Left kidney (tissue), 2 donors: Measurements from ENCODE around the gene EME2. TPM values are rescaled to one million over a fixed set of nuclear protein-coding genes. Genes with fewer than 3 reads are reported as not detected.

ENCODE experiments used
- DNase-seq: peaks from one replicate; pipeline ENCODE4 v3.0.0-alpha.2; 2013
- polyA plus RNA-seq: library from polyadenylated mRNA; unstranded; fragments of 120-200 nt; gene quantifications from one replicate; pipeline ENCODE4 v1.2.1, GENCODE V29; 2013; ENCODE audit not compliant: insufficient read length

Gene EME2
- polyA plus RNA-seq, 1 donor: 10.7 TPM

DNA sequence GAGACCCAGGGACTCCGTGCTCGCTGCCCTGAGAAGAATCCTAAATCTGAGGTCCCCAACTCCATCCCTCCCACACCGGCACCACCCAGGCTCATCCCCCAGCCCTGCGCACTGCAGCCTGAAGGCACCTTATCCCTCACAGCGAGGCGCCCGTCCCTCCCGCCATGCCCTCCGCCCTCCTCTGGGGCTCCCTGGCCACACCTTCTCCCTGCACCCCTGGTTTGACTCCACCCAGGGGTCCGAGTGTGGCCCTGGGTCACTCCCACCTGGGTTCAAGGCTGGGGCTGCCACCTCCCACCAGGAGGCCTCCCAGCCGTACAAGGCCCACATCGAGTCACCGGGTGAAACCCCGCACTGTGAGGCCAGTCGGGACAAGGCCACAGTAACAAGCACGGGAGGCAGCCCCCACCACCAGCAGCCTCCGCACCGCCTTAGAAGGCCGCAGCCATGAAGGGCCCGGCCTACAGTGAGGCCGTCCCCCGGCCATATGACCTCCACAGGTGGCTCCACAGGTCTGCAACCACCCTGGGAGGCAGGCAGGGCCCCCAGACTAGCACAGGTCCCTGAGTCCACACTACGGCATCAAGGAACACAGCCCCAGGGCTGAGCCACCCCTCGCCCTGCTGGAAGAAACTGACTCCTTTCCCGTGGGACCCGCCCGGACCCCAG, 45.7 kb downstream of the EME2 start:
- no peak for DNase-seq

DNA sequence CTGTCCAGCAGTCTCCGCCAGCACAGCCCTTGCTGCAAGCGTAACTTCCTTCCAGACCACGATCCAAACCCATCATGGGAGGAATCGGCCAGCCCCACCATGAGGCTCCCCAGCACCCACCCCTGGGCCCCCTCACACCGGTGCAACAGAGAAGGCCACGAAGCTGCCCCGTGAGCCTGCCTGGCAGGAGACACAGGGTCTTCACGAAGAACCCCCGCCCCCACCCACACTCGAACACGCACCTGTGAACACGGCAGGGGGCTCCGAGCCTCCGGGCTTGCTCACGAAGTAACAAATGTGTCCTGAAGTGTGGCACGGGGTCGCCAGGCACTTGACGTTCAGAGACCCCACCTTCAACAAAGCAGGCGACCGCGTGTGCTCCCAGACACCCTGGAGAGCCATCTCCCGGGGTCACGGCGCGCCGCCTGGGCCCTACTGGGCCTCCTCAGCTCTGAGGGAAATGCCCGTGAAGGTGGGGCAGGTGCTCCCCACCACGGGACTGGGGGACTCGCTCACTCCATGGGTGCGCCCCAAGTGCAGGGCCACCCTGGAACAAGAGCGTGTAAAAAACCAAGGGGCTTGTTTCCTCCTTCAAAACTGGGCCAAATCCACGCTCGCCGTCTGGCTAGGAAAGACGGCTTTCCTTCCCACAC, 46.4 kb downstream of the EME2 start:
- no peak for DNase-seq

DNA sequence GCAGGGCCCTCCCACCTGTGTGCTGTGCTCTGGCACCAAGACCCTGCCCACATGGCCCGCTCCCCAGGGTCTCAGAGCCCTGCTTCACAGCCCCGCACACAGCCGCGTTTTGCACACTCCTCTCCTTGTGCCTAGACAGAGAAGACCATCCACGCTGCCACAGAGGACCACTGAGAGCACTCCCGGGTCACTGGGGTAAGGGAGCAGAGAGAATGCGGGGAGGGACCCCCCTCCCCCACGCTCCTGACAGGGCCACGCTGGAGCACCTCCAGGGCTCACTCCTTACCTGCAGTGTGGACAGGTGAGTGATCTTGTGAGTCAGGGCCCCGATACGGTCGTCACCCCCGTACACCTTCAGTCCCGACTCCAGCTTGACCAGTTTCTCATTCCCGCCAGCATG, 47.0 kb downstream of the EME2 start:
- DNase-seq: no peak

DNA sequence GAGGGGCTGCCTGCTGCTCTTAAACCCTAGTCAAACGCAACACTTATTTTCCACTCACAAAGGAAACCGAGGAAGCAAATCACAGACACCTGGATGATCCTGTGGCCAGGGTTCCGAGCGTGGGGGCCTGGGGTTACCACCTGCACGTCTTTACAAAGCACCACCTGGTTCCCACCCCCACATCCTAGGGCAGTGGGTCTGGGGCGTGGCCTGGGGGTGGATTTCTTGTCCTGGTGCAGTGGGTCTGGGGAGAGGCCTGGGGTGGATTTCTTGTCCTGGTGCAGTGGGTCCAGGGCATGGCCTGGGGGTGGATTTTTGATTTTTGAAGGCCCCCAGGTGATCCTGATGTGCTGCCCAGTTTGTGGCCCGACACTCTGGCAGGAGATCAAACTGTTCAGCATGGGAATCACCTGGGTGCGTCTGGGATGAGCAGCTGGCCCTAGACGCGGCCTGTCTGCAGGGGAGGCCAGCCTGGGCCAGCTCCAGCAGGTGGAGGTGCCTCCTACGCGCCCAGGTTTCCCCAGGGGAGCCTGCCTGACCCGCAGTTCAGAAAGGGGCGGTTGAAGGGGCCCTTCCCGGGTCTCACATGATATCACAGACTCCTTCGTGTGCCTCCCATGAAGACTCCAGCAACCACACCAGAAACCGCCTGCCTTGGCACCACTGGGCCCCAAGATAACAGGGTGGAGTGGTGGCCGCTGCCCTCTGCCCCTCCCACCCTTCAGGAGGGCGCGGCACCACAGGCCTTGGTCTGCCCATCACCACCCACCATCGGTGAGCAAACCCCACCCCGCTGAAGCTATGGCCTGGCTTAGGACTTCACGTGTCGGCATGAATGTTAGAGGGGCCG, 47.7 kb downstream of the EME2 start:
- no peak for DNase-seq

DNA sequence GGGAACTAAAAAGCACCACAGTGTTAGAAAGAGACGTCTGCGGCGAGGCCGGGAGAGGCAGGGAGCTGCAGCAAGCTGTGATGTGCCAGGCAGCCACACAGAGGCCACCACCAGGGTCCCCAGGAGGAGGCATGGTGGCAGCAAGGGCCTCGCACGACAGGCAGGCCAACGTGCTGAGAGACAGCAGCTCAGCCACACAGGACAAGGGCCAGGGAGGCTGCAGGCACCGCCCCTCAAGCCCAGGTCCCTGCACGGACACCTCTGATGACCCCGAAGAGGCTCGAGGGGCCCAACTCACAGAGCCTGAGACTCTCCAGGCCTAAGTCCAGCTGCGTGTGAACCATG, 48.3 kb downstream of the EME2 start:
- DNase-seq: no peak

DNA sequence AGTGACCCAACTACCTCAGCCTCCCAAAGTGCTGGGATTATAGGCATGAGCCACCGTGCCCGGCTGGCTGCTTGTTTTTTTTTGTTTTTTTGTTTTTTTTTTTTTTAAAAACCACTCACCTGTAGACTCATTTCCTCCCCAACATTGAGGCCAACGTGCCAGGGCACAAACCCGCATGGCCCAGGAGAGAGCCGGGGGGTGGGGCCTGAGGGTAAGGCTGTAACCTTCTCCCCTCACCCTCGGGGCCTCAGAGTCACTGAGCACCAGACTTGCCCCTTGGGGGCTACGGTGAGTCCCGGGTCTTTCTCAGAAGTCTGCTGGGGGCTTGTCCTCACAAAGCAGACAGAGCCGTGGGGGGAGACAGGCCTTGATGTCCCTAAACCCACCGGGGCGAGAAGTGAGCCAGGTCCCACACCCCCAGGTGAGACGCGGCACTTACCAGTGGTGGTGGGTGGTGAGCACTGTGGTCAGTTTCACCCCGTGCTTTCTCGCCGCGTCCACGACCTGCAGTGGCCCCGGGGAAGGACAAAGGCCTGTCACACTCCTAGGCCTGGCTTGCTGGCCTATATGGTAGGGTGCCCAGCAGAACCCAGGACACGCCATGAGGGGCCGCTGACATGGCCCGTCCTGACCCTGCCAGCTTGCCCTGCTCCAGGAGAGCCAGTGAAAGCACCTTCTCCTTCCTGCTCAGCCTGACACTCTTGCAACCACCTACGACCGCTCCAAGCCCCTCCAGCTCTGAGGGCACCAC, 49.4 kb downstream of the EME2 start:
- no peak for DNase-seq

DNA sequence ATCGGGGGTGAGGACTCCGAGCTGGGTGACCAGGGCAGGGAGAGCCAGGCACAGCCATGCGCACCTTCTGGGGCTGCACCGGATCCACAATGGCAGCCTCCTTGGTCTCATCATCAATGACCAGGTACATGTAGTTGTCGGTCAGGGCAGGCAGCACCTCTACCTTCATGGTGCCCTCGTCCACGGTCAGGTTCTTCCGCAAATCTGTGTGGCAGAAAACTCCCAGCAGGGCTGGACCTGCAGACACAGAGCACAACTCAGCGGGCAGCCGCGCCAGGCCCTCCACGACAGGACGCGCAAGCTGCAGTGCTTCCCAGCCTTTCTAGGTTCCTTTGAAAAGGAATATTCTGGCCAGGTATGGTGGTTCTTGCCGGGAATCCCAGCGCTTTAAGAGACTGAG, 50.2 kb downstream of the EME2 start:
- DNase-seq: no peak

DNA sequence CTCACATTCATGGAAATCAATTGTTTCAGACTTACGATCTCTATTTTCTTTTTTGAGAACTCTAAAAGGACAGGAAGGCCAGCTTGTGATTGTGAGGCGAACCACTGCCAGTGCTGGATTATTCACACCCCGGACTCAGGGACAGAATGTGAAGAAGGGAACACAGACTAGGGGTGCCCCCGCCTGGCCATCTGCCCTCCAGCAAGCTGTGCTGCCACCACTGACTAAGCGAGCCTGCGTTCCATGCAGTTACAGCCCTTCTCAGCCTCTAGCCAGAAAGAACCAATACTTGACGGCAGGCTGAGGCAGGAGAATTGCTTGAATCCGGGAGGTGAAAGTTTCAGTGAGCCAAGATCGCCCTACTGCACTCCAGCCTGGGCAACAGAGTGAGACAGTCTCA, 51.2 kb downstream of the EME2 start:
- DNase-seq: peak; percentile 13

DNA sequence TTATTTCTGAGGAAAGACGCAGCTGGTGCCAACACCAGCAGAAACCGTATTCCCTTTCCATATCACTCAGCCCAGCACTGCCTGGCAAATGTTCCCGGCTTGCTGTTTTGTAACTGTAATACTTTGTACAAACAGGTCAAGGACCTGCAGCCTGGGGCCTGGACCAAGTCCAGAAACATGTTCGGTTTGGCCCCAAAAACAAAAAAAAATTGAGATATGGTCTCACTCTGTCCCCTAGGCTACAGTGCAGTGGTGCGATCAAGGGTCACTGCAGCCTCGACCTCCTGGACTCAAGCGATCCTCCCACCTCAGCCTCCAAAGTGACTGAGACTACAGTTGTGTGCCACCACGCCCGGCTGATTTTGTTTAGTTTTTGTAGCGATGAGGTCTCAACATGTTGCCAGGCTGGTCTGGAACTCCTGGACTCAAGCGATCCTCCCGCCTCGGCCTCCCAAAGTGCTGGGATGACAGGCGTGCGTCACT, 52.8 kb downstream of the EME2 start:
- DNase-seq: no peak

Other genes with a start within 250 kb of the EME2 start
- gene TMEM204, start 239.1 kb upstream of the EME2 start, polyA plus RNA-seq: 15.7 TPM
- 43.9 TPM for gene IFT140, start 160.7 kb upstream of the EME2 start, polyA plus RNA-seq
- gene CRAMP1, start 160.4 kb upstream of the EME2 start, polyA plus RNA-seq: 27.3 TPM
- gene JPT2, start 94.5 kb upstream of the EME2 start, polyA plus RNA-seq: 82.0 TPM
- 68.6 TPM for gene MAPK8IP3, start 66.6 kb upstream of the EME2 start, polyA plus RNA-seq
- gene NME3, start 1.3 kb upstream of the EME2 start, polyA plus RNA-seq: 18.0 TPM
- gene MRPS34, start 324 bp downstream of the EME2 start, polyA plus RNA-seq: 53.8 TPM
- gene SPSB3, start 9.8 kb downstream of the EME2 start, polyA plus RNA-seq: 32.8 TPM
- gene NUBP2, start 10.2 kb downstream of the EME2 start, polyA plus RNA-seq: 33.6 TPM
- 1.6 TPM for gene IGFALS, start 20.9 kb downstream of the EME2 start, polyA plus RNA-seq
- gene HAGH, start 54.0 kb downstream of the EME2 start, polyA plus RNA-seq: 33.9 TPM
- gene FAHD1, start 54.4 kb downstream of the EME2 start, polyA plus RNA-seq: 35.5 TPM
- gene MEIOB, start 99.4 kb downstream of the EME2 start, polyA plus RNA-seq: 3.2 TPM
- 0.15 TPM for gene HS3ST6, start 145.6 kb downstream of the EME2 start, polyA plus RNA-seq
- 55.9 TPM for gene MSRB1, start 170.4 kb downstream of the EME2 start, polyA plus RNA-seq
- 0.18 TPM for gene RPL3L, start 181.9 kb downstream of the EME2 start, polyA plus RNA-seq
- gene NDUFB10, start 186.7 kb downstream of the EME2 start, polyA plus RNA-seq: 116 TPM
- 1,628 TPM for gene RPS2, start 192.0 kb downstream of the EME2 start, polyA plus RNA-seq
- gene RNF151, start 194.0 kb downstream of the EME2 start, polyA plus RNA-seq: not detected
- 30.3 TPM for gene TBL3, start 199.2 kb downstream of the EME2 start, polyA plus RNA-seq
- gene NOXO1, start 208.7 kb downstream of the EME2 start, polyA plus RNA-seq: 0.78 TPM
- gene GFER, start 211.4 kb downstream of the EME2 start, polyA plus RNA-seq: 23.1 TPM
- 1.5 TPM for gene SYNGR3, start 217.2 kb downstream of the EME2 start, polyA plus RNA-seq
- 15.8 TPM for gene ZNF598, start 237.0 kb downstream of the EME2 start, polyA plus RNA-seq
- 3.8 TPM for gene NPW, start 247.0 kb downstream of the EME2 start, polyA plus RNA-seq